Hepatocyte (in vitro differentiated cells): ENCODE measurements around the gene TACC2. TPM values are rescaled to one million over a fixed set of nuclear protein-coding genes. Genes with fewer than 3 reads are reported as not detected.

Experiments used
- DNase-seq: peaks from one replicate; pipeline ENCODE4 v3.0.0-alpha.2; 2016; ENCODE audit warnings: low spot score
- H2AFZ ChIP-seq: fragments of 200-600 bp; sonication (generic); 2 replicates; pipeline ENCODE4 v1.6.0; 2016; ENCODE audit warnings: antibody characterized with exemption, mild to moderate bottlenecking
- H3K27ac ChIP-seq: fragments of 200-600 bp; sonication (generic); 2 replicates; pipeline ENCODE4 v1.5.1; 2016; ENCODE audit warnings: mild to moderate bottlenecking
- H3K27me3 ChIP-seq: fragments of 200-600 bp; sonication (generic); 2 replicates; pipeline ENCODE4 v1.6.1; 2016
- H3K36me3 ChIP-seq: fragments of 200-600 bp; sonication (generic); replicated peaks from 2 replicates; pipeline ENCODE4 v1.5.1; 2016; ENCODE audit warnings: low read depth; ENCODE audit not compliant: insufficient read depth
- H3K4me1 ChIP-seq: fragments of 200-600 bp; sonication (generic); 2 replicates; pipeline ENCODE4 v1.5.1; 2016; ENCODE audit warnings: mild to moderate bottlenecking, moderate library complexity; ENCODE audit not compliant: insufficient read depth
- H3K4me2 ChIP-seq: fragments of 200-600 bp; sonication (generic); 2 replicates; pipeline ENCODE4 v1.6.0; 2016
- H3K4me3 ChIP-seq: fragments of 200-600 bp; sonication (generic); 2 replicates; pipeline ENCODE4 v1.5.1; 2016; ENCODE audit warnings: mild to moderate bottlenecking
- H3K79me2 ChIP-seq: fragments of 200-600 bp; sonication (generic); 2 replicates; pipeline ENCODE4 v1.6.0; 2017; ENCODE audit warnings: mild to moderate bottlenecking
- H3K9me2 ChIP-seq: fragments of 200-600 bp; sonication (generic); replicated peaks from 2 replicates; pipeline ENCODE4 v1.6.0; 2017; ENCODE audit warnings: mild to moderate bottlenecking; ENCODE audit not compliant: insufficient read depth
- H3K9me3 ChIP-seq: fragments of 200-600 bp; sonication (generic); 2 replicates; pipeline ENCODE4 v1.5.1; 2016; ENCODE audit warnings: low read depth, mild to moderate bottlenecking
- H4K20me1 ChIP-seq: fragments of 200-600 bp; sonication (generic); 2 replicates; pipeline ENCODE4 v1.6.0; 2016; ENCODE audit warnings: mild to moderate bottlenecking; ENCODE audit not compliant: insufficient read depth, poor library complexity, severe bottlenecking
- EZH2 ChIP-seq: fragments of 200-600 bp; sonication (generic); IDR thresholded peaks from 2 replicates; pipeline ENCODE4 v1.6.1; 2016; ENCODE audit warnings: antibody characterized with exemption, mild to moderate bottlenecking, borderline replicate concordance
- EZH2phosphoT487 ChIP-seq: fragments of 200-600 bp; sonication (generic); IDR thresholded peaks from one replicate; pipeline ENCODE4 v1.6.1; 2018; ENCODE audit warnings: antibody characterized with exemption, mild to moderate bottlenecking, low read depth, moderate library complexity; ENCODE audit not compliant: unreplicated experiment, severe bottlenecking
- WGBS: methylation state at CpG from one replicate; pipeline ENCODE4 v1.1.6; 2016; ENCODE audit warnings: low lambda C conversion rate; ENCODE audit errors: missing lambda C conversion rate; 5-methylcytosine and 5-hydroxymethylcytosine counted together
- polyA plus RNA-seq: library from polyadenylated mRNA; unstranded; fragments of >200 nt; fragmentation: Nextera tagmentation; extraction: Ambion mirVana; gene quantifications from 2 replicates; pipeline ENCODE4 v1.2.1, GENCODE V29; 2016
- total RNA-seq: library from RNA; depleted of rRNA; stranded (reverse); fragments of >200 nt; gene quantifications from 2 replicates; pipeline ENCODE4 v1.2.3, GENCODE V29; 2014
- TF ChIP-seq, protein P1 (sequence below): fragments of 200-600 bp; sonication (generic); IDR thresholded peaks from 2 replicates; pipeline ENCODE4 v1.5.1; 2016; ENCODE audit warnings: antibody characterized with exemption, mild to moderate bottlenecking; ENCODE audit not compliant: poor library complexity

Gene TACC2
- total and polyA plus RNA-seq, 2 experiments from 2014 or later = 20.0 to 34.6 TPM

- DNase-seq = peak; percentile 29
- no peak for TF ChIP-seq EZH2
- Histone ChIP-seq H3K4me3 (no peak overlapping the region), H4K20me1 (no peaks in the 10 kb centered on the region), H3K9me3 (no peaks in the 10 kb centered on the region), H3K4me2 (no peak overlapping the region), H2AFZ (no peak overlapping the region), H3K36me3 (no peaks in the 10 kb centered on the region), H3K79me2 (no peaks in the 10 kb centered on the region), H3K9me2 (no peaks in the 10 kb centered on the region), H3K27ac (peak overlapping the region; percentile 42), H3K27me3 (no peaks in the 10 kb centered on the region), H3K4me1 (peaks cover 9% of the 10 kb centered on the region)
- 79% methylated on average over 9 of the region's 9 CpGs for WGBS
These were observed 44.4 kb downstream of the TACC2 start for GRCh38 chr10:122033224-122033926.

GRCh38 chr10:122034149-122034756, 45.3 kb downstream of the TACC2 start:
- no peaks in the 10 kb centered on the region for H3K27me3 ChIP-seq
- TF ChIP-seq EZH2phosphoT487 (no peak), EZH2 (no peak)
- TF ChIP-seq, protein P1, sequence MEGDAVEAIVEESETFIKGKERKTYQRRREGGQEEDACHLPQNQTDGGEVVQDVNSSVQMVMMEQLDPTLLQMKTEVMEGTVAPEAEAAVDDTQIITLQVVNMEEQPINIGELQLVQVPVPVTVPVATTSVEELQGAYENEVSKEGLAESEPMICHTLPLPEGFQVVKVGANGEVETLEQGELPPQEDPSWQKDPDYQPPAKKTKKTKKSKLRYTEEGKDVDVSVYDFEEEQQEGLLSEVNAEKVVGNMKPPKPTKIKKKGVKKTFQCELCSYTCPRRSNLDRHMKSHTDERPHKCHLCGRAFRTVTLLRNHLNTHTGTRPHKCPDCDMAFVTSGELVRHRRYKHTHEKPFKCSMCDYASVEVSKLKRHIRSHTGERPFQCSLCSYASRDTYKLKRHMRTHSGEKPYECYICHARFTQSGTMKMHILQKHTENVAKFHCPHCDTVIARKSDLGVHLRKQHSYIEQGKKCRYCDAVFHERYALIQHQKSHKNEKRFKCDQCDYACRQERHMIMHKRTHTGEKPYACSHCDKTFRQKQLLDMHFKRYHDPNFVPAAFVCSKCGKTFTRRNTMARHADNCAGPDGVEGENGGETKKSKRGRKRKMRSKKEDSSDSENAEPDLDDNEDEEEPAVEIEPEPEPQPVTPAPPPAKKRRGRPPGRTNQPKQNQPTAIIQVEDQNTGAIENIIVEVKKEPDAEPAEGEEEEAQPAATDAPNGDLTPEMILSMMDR = no peak
- H3K79me2 ChIP-seq = no peaks in the 10 kb centered on the region
- WGBS = 69% methylated on average over 6 of the region's 6 CpGs
- H3K36me3 ChIP-seq = no peaks in the 10 kb centered on the region
- DNase-seq = peak; percentile 53
- no peak overlapping the region for H3K27ac ChIP-seq
- no peak overlapping the region for H3K4me3 ChIP-seq
- H2AFZ ChIP-seq = no peak overlapping the region
- peaks cover 9% of the 10 kb centered on the region for H3K4me1 ChIP-seq
- no peak overlapping the region for H3K4me2 ChIP-seq
- no peaks in the 10 kb centered on the region for H3K9me3 ChIP-seq
- no peaks in the 10 kb centered on the region for H3K9me2 ChIP-seq
- no peaks in the 10 kb centered on the region for H4K20me1 ChIP-seq

- Histone ChIP-seq H3K27me3 (no peaks in the 10 kb centered on the region), H3K79me2 (no peaks in the 10 kb centered on the region), H3K27ac (no peak overlapping the region), H3K4me1 (peaks cover 16% of the 10 kb centered on the region), H3K4me3 (no peak overlapping the region), H3K4me2 (no peak overlapping the region), H3K36me3 (no peaks in the 10 kb centered on the region), H2AFZ (no peak overlapping the region), H3K9me2 (no peaks in the 10 kb centered on the region), H4K20me1 (no peaks in the 10 kb centered on the region), H3K9me3 (no peaks in the 10 kb centered on the region)
- TF ChIP-seq, protein P1 = no peak
- TF ChIP-seq EZH2phosphoT487 = no peak
- TF ChIP-seq EZH2 = no peak
- WGBS = 88% methylated on average over 8 of the region's 8 CpGs
- DNase-seq = no peak
These were observed 51.8 kb downstream of the TACC2 start for GRCh38 chr10:122040786-122041185.

- no peak overlapping the region for H3K4me2 ChIP-seq
- H3K9me3 ChIP-seq = no peaks in the 10 kb centered on the region
- no peak for TF ChIP-seq EZH2
- TF ChIP-seq, protein P1 = no peak
- no peak for TF ChIP-seq EZH2phosphoT487
- H3K4me1 ChIP-seq = peaks cover 16% of the 10 kb centered on the region
- no peak for DNase-seq
- no peaks in the 10 kb centered on the region for H3K79me2 ChIP-seq
- 88% methylated on average over 1 of the region's 1 CpG for WGBS
- no peaks in the 10 kb centered on the region for H3K36me3 ChIP-seq
- no peak overlapping the region for H2AFZ ChIP-seq
- no peak overlapping the region for H3K4me3 ChIP-seq
- H3K27me3 ChIP-seq = no peaks in the 10 kb centered on the region
- H3K9me2 ChIP-seq = no peaks in the 10 kb centered on the region
- H3K27ac ChIP-seq = no peak overlapping the region
- no peaks in the 10 kb centered on the region for H4K20me1 ChIP-seq
These were observed 53.9 kb downstream of the TACC2 start for GRCh38 chr10:122042836-122043235.
